Right atrium auricular region (tissue), 2 donors: Measurements from ENCODE around the gene CACNA2D1. TPM values are rescaled to one million over a fixed set of nuclear protein-coding genes. Genes with fewer than 3 reads are reported as not detected.

Experiments used
- DNase-seq: peaks from one replicate; pipeline ENCODE4 v3.0.0-alpha.2; 2019; ENCODE audit warnings: low spot score
- H3K27ac ChIP-seq, 2 donors: fragments of 200-600 bp; sonication (generic); 1 replicate in 1 of 2; 2 replicates in 1 of 2; pipeline ENCODE4 v1.5.1; 2016 to 2019
- H3K27me3 ChIP-seq, 2 donors: fragments of 200-600 bp; sonication (generic); one replicate each; pipeline versions ENCODE4 v1.5.1 to v1.6.0; 2017 to 2019
- H3K36me3 ChIP-seq: fragments of 200-600 bp; sonication (generic); one replicate; pipeline ENCODE4 v1.5.1; 2016
- H3K4me1 ChIP-seq, 2 donors: fragments of 200-600 bp; sonication (generic); one replicate each; pipeline versions ENCODE4 v1.5.1 to v1.6.0; 2017 to 2019
- H3K4me3 ChIP-seq, 2 donors: fragments of 200-600 bp; sonication (generic); 1 replicate in 1 of 2; 2 replicates in 1 of 2; pipeline ENCODE4 v1.5.1; 2017 to 2019; ENCODE audit warnings: mild to moderate bottlenecking in 1 of 2, moderate library complexity in 1 of 2
- H3K9me3 ChIP-seq, 2 donors: fragments of 200-600 bp; sonication (generic); one replicate each; pipeline ENCODE4 v1.5.1; 2019
- total RNA-seq, 2 donors: library from RNA; depleted of rRNA; stranded (reverse); fragments of >200 nt; gene quantifications; one replicate each; pipeline ENCODE4 v1.1.0, GENCODE V29; 2016
- TF ChIP-seq, protein P1 (sequence below), 2 donors: fragments of 200-600 bp; sonication (generic); IDR thresholded peaks; one replicate each; pipeline ENCODE4 v1.5.1; 2019; ENCODE audit warnings: antibody characterized with exemption in 2 of 2

Gene CACNA2D1
- total RNA-seq, 2 donors from 2014 or later, result 31.5 to 54.5 TPM

DNA sequence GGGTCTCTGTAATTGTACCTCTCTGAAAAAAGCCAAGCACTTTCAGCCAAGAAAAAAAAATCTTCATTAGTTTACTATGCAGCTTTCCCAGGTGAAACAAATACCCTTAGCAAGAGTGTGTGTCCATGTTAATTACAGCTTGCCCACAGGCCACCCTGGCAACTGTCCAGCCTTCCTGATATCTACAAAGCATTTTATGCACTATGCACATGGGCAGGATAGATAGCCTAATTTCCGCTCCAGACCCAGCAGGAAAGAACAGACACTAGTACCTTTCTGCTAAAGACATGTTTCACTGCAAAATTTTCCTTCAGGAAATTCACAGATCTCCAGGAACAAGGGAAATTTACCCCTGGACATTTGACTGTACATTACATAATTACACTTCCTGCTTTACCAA lies 24.4 kb downstream of the CACNA2D1 start:
- Histone ChIP-seq H3K4me1 (peaks cover 0 to 5% of the 10 kb centered on the region in 2 donors), H3K9me3 (no peaks in the 10 kb centered on the region), H3K27me3 (no peaks in the 10 kb centered on the region), H3K4me3 (no peak overlapping the region), H3K27ac (no peak overlapping the region), H3K36me3 (no peaks in the 10 kb centered on the region)
- DNase-seq, result no peak
- TF ChIP-seq, protein P1, sequence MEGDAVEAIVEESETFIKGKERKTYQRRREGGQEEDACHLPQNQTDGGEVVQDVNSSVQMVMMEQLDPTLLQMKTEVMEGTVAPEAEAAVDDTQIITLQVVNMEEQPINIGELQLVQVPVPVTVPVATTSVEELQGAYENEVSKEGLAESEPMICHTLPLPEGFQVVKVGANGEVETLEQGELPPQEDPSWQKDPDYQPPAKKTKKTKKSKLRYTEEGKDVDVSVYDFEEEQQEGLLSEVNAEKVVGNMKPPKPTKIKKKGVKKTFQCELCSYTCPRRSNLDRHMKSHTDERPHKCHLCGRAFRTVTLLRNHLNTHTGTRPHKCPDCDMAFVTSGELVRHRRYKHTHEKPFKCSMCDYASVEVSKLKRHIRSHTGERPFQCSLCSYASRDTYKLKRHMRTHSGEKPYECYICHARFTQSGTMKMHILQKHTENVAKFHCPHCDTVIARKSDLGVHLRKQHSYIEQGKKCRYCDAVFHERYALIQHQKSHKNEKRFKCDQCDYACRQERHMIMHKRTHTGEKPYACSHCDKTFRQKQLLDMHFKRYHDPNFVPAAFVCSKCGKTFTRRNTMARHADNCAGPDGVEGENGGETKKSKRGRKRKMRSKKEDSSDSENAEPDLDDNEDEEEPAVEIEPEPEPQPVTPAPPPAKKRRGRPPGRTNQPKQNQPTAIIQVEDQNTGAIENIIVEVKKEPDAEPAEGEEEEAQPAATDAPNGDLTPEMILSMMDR (IDR thresholded peaks at IDR 0.05), result no peak

DNA sequence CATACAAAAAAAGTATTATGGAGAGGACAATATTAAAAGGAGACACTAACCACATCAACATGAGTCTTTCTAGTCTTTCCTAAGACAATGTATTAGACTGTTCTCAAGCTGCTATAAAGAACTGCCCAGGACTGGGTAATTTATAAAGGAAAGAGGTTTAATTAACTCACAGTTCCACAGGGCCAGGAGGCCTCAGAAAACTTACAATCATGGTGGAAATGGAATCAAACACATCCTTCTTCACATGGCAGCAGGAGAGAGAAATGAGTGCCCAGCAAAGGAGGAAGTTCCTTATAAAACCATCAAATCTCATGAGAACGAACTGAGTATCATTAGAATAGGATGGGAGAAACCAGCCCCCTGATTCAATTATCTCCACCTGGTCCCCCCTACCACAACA lies 25.7 kb downstream of the CACNA2D1 start:
- DNase-seq, result no peak
- Histone ChIP-seq H3K27me3 (no peaks in the 10 kb centered on the region), H3K27ac (no peak overlapping the region), H3K9me3 (no peaks in the 10 kb centered on the region), H3K36me3 (no peaks in the 10 kb centered on the region), H3K4me3 (no peak overlapping the region), H3K4me1 (peaks cover 0 to 12% of the 10 kb centered on the region in 2 donors)
- TF ChIP-seq, protein P1 (IDR thresholded peaks at IDR 0.05), result no peak

DNA sequence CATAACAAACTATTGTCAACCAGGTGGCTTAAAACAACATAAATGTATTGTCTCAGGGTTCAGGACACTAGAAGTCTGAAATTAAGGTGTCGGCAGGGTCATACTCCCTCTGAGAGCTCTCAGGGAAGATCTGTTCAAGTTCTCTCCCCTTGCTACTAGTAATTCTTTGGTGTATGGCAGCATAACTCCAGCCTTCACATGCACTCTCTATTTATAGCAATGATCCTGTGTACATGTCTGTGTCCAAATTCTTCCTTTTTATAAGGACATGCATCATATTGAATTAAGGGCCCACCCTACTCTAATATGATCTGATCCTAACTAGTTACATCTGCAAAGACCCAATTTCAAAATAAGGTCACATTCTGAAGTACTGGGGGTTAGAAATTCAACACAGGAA lies 27.2 kb downstream of the CACNA2D1 start:
- no peak overlapping the region for H3K4me3 ChIP-seq
- peak overlapping the region in 1 of 2 donors; percentile 30 for H3K27ac ChIP-seq
- H3K9me3 ChIP-seq, result no peaks in the 10 kb centered on the region
- DNase-seq, result no peak
- H3K36me3 ChIP-seq, result no peaks in the 10 kb centered on the region
- H3K27me3 ChIP-seq, result no peaks in the 10 kb centered on the region
- TF ChIP-seq, protein P1 (IDR thresholded peaks at IDR 0.05), result no peak
- peaks cover 0 to 23% of the 10 kb centered on the region in 2 donors for H3K4me1 ChIP-seq

DNA sequence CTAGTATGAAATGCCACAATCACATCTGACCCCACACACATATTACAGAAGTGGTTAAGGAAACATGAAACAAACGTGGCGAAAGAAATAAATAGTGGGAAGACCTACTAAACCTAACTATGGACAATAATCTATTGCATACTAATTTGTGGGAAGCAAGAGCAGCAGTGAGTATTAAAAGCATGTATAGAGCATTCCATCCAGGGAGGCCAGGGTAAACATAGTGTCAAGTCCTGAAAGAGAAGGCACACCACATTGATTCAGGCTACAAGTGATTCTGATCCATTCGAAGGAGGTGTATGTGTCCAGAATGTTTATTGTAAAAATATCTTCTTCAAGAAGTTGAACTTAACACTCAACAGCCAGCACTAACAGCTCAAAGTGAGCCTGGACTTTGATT lies 29.2 kb downstream of the CACNA2D1 start:
- H3K36me3 ChIP-seq, result no peaks in the 10 kb centered on the region
- no peak for DNase-seq
- no peak overlapping the region for H3K4me3 ChIP-seq
- no peaks in the 10 kb centered on the region for H3K27me3 ChIP-seq
- H3K4me1 ChIP-seq, result peaks cover 0 to 27% of the 10 kb centered on the region in 2 donors
- no peaks in the 10 kb centered on the region for H3K9me3 ChIP-seq
- H3K27ac ChIP-seq, result no peak overlapping the region
- TF ChIP-seq, protein P1 (IDR thresholded peaks at IDR 0.05), result no peak

DNA sequence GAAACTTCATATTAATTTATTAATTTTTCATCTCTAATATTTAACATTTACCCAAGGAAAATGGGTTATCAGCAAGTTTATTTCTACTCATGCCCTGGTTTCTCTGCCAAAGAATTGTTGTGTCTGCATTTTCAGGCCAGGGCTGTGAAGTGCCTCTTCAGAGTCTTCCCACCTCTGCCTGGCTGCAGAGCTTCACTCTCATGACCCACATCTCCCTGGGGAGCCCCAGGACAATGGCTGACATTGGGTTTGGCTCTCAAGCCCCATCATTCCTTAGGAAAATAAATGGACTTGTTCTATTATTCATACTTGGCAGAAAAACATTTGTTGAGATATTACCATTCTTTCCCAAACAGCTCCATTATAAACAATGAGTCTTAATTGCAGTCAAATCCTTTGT lies 30.3 kb downstream of the CACNA2D1 start:
- peaks cover 0 to 27% of the 10 kb centered on the region in 2 donors for H3K4me1 ChIP-seq
- TF ChIP-seq, protein P1 (IDR thresholded peaks at IDR 0.05), result no peak
- no peaks in the 10 kb centered on the region for H3K36me3 ChIP-seq
- no peak for DNase-seq
- H3K27ac ChIP-seq, result peak overlapping the region in 1 of 2 donors; percentile 89
- H3K4me3 ChIP-seq, result no peak overlapping the region
- H3K27me3 ChIP-seq, result no peaks in the 10 kb centered on the region
- no peaks in the 10 kb centered on the region for H3K9me3 ChIP-seq

DNA sequence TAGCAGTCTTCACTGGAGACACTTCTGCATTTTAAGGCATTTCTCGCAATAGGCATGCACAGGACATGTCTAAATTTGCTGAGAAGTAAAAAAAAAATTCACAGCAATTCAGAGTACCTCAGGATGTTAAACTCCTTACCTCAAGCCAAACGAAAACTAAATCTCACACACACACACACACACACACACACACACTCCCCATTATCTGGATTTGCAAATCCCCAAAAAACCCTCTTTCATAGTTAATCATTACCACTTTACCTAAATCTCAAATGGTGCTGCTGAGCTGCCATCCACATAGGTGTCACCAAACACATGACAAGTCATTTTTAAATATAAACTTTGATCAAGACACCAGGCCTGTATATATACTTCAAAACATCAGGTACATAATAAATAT lies 31.8 kb downstream of the CACNA2D1 start:
- no peak for DNase-seq
- no peaks in the 10 kb centered on the region for H3K9me3 ChIP-seq
- no peak overlapping the region for H3K4me3 ChIP-seq
- H3K27me3 ChIP-seq, result no peaks in the 10 kb centered on the region
- peak overlapping the region; percentile 11 to 89 for H3K27ac ChIP-seq
- TF ChIP-seq, protein P1 (IDR thresholded peaks at IDR 0.05), result no peak
- no peaks in the 10 kb centered on the region for H3K36me3 ChIP-seq
- peaks cover 0 to 27% of the 10 kb centered on the region in 2 donors for H3K4me1 ChIP-seq
